NCI-H82 treated with DMSO at 0.1 percent for 48 hours (cell line): ENCODE data around the gene PLLP.
"Not testable (repeated sequence)": the region's sequence is repeated elsewhere in the genome, so short reads cannot be mapped to it uniquely, and the experiment has no call there.

ENCODE experiments used
- DNase-seq: peaks from one replicate; lab custom pipeline; 2025; ENCODE audit not compliant: unreplicated experiment; lab: John Stamatoyannopoulos, UW

PLLP gene

DNA sequence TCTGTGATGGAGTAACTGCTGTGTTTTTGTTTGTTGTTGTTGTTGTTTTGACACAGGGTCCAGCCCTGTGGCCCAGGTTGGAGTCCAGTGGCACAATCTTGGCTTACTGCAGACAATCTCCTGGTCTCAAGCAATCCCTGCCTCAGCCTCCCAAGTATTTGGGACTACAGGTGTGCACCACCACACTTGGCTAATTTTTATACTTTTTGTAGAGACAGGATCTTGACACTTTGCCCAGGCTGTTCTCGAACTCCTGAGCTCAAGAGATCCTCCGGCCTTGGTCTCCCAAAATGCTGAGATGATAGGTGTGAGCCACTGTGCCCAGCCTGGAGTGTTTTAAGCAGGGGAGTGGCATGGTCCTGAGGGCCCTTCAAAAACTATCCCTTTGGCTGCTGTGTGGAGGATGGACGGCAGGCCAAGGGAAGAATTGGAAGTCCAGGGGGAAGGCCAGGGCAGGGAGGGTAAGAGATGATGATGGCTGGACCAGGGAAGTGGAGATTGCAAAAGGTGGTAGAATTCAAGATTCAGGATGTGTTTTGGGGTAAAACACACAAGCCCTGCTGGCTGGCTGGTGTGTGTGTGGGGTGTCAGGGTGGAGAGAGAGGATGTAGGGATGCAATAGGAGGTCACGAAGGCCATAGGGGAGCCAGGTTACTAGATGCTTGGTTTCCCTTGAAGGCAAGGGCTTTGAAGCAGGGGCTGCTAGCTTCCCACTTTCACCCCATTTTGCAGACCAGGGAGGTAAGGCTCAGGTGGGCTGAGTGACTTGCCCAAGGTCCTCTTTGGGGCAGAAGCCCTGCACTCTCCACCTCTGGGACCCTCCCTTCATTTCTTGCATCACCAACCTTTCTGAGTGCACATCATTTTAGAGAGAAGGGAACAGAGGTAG, 18.8 kb upstream of the PLLP start:
- DNase-seq, result no peak

DNA sequence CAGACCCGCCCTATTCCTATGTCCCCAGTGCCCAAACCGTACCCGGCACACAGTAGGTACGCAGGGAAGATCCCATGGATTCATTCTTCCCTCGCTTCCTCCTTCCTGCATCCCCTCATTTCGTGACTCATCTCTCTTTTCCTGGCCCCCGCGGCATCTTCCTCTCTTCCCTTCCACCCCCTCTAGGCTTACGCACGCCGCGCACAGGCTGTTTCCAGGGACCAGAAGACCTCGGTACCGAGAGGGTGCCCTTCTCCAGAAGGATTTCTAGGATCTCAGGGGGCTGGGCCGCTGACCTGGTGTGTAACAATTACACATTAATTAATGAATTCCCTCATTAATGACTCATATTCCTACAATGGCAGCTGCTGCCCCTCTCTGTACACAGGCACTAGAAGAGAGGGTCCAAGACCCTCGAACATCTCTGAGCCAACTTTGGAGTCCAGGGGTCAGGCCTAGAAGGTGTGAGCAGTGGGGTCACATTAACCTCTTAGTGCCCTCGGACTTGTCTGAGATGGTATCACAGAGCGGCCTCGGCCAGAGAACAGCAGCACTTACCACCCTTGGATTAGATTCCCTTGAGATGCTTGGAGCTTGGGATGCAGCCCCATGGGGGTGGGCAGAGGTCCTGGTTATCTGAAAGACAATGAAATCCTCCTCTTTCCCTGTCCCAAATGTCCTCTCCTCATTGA, 16.8 kb upstream of the PLLP start:
- DNase-seq, result no peak

DNA sequence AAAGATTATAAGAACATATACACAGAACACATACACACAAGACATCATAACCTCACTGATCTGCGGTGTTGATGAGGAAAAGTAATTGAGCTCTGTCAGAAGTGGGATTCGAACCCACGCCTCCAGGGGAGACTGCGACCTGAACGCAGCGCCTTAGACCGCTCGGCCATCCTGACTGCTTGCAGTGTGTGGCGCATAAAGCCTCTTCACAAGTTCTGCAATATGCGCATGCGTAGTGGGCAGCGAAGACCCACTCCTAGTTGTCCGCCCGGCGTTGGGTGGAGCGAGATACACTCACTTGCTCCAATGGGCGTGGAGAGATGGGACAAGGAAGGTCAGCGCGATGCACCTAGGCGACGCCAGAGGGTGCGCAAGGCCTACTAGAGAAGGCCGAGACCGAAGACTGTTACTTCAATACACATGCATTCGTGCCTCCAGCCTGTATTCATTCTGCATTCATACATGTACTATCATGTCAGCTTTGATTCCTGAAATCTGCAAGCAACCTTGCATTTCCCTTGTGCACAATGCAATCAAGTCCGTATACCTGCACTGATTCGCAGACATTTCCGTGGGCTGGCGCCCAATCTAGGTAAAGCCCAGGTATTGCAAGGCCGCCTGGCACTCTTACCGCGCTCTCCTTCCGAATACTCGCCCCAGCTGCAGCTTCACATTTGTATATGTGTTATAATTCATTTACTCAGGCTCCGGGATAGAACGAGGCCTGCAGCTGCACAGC, 16.1 kb upstream of the PLLP start:
- DNase-seq, result peak; percentile 91

DNA sequence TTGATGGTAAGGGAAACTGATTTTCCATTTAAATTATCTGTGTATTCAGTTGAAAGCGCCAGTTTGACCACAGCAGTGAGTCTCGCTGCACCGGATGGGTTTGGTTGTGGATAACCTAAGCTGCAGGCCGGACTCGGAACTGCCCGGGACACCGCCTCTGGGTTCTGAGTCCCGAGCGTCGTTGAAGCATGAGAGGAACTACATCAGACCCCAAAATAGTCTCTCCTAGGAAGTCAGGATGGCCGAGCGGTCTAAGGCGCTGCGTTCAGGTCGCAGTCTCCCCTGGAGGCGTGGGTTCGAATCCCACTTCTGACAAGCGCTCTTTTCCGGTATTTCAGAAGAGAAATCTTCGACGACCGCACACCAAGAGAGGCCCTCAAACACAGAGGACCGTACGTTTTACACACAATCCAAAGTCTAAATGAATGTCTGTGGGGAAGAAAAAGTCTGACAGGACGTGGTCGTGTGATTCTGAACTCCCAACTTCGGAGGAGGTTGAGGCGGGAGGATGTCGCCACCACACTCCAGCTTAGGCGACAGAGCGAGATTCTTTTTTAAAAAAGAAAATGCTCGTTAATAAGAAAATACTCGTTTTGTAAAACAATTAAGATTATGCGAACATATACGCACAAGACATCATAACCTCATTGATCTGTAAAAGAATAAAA, 15.4 kb upstream of the PLLP start:
- DNase-seq, result peak; percentile 81

DNA sequence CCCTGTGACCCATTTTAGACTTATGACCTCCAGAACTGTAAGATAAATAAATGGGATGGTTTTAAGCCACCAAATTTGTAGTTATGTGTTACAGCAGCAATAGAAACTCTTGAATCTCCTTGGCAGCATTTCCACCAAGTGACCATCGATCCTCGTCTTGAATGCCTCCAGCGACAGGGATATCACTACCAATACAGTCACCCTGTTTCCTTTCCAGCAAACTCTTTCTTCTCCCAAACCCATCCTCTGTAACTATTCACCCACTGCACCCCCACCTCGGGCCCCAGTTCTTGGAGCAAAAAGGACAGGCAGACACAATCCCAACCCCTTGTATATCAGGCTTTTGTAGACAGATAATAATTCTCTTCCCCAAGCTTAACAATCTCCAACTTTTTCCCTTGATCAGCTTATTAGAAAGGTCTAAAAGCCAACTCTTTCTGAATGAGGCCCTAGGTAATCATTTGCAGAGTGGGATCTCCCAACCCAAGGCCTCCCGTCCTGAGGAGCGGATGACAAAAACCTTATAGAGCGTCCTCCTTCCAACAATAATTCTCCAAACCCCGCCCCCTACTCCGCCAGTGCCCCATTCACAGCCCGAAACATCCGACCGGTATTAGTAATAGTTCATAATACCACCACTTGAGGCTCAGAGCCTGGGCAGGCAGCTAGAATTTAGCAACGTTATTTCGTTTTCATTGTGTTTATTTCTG, 14.7 kb upstream of the PLLP start:
- peak; percentile 47 for DNase-seq

DNA sequence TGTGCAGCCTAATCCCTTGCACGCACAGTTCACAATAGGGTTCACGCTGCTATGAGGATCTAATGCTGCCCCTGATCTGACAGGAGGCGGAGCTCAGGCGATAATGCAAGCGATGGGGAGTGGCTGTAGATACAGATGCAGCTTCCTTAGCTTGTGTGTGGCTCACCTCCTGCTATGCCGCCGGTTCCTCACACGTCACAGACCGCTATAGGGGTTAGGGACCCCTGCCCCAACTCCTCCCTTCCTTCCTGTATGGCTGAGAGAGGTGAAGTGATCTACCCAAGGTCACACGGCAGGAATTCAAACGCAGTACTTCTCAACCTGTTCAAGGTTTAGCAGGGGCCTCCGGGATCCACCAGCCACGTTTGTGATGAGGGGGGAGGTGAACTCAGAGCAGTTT, 13.4 kb upstream of the PLLP start:
- DNase-seq, result peak; percentile 7

DNA sequence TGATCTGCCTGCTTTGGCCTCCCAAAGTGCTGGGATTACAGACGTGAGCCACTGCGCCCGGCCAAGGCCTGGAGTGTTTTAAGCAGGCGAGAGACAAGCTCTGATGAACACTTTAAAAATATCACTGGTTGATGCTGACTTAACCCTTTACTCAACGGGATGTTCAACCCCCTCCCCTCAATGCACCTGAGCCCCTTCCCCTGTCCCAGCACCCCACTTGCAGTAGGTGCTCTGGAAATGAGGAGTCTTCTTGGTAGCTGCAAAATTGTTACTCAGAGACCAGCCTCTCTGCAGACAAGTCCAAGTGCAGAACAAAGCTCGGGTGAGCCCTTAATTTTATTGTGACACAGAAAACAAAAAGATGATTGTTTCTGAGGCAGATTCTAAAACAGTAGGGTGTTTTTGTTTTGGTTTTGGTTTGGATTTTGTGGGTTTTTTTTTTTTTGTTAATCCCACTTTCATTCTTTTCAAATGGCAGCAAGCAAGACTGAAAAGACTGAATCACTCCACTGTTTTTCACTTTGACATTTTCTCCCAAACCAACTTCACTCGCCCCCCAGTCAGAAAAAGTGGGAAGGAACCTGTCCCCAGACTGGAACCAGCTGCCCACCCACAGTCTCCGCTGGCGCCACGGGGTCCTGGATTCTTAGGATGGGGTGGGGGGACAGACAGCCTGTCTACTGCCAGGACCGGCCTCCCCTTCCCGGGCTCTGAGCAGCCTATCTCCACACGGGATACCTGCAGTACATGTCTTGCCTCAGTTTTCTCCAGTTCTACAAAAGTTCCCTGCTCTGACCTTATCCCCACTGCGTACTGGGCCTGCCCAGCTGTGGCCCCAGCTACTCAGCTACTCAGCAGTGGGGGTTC, 5.2 kb upstream of the PLLP start:
- no peak for DNase-seq

DNA sequence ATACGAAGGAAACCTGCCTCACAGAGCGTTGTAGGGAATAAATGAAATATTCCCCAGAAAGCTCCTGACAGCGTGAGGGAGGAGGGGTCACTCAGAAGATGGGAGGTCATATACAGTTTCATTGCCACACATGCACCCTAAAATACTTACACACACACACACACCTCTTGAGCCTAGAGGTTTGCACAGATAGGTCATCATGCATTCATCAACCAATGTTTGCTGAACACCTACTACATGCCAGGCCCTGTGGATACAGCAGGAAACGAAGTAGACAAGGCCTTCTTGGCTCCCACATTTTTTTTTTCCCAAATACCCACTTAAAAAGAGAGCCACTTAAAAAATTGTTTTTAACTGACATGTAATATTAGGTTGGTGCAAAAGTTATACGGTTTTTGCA, 907 bp upstream of the PLLP start:
- DNase-seq, result no peak

DNA sequence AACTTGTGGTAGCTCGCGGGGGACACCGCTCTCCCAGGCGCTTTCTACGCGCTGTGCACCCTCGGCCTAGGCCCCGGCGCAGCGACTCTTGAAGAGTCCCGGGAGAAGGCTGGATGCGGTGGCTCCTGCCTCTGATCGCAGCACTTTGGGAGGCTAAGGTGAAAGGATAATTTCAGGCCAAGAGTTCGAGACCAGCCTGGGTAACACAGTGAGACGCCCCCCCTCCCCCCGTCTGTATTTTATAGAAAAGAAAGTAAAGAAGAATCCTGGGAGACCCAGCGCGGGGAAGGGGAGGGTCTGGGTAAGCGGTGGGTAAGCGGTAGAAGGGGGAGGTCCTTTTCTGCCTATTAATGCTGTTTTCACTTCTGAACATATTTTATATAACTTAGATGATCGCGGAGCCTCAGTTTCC, 486 bp upstream of the PLLP start:
- no peak for DNase-seq

DNA sequence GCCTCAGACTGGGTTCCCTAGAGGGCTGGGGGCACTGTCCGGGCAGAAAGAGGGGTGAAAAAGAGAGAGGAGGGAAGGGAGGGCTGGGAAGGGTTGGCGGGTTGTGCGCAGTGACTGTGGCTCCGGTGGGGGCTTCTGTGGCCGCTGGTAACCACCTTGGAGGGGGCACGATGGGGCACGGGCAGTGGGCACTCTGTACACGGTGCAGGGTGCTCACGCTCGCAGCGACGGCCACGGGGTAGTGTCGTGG, 588 bp downstream of the PLLP start:
- no peak for DNase-seq

DNA sequence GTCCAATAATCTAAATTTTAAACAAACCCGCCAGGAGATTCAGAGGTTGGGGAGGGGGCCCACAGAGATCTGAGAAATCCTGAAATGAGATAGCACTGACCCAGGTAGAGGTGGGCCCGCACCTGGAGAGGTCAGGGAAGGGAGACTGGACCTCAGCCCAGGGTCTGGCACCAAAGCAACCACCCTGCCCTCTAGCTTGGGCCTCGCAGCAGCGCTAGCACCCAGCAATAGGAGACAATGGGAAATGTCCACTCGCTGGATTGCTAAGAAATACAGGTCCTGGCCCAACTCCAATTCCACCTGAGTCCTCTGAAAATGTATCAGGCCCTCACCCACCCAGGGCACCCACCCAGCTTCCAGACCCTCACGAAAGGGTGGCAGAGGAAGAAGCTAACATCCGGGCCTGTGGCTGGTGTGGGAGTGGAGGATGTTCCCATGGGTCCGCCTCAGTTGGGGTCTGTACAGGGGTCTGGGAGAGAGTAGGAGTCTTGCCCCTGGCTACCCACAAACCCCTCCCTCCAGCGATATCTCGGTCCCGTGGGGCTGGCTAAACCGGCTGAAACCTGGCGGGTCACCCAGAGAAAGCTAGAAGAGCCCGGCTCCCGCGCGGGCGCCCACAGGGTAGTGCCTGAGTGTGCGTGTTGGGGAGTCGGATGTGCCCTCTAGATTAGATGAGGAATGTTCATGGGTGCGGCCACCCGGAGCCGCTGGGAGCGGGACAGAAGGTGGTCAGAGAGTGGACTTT, 1.1 kb downstream of the PLLP start:
- no peak for DNase-seq

DNA sequence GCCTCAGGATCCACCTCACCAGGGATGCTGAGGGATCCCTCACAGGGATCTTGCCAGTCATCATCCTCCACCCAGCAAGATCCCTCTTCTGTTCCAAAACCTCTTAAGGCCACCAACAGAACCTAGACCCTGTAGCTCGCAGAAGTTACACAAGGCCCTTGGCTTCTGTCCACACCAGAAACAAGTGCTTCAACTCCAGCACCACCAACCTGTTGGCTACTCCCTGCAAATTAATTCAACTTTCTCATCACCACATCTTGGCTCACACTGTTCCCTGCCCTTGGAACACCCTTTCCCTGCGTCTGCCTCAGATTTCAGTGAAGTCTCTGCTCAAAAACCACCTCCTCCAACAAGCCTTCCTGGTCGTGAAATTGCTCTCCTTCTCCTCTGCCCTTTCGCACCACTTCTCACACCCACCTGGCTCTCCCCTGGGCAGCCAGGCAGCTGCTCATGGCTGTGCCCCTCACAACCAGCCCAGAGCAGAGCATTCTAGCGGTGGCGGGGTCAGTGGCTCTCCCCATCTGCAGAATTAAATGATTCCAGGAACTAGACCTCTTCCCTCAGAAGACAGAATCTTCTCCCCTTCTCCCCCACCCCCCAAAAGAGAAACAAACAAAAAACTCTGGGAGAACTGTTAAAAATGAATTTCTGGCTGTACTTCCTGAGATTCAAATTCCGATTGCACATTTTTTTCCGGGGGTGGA, 1.8 kb downstream of the PLLP start:
- DNase-seq, result no peak

DNA sequence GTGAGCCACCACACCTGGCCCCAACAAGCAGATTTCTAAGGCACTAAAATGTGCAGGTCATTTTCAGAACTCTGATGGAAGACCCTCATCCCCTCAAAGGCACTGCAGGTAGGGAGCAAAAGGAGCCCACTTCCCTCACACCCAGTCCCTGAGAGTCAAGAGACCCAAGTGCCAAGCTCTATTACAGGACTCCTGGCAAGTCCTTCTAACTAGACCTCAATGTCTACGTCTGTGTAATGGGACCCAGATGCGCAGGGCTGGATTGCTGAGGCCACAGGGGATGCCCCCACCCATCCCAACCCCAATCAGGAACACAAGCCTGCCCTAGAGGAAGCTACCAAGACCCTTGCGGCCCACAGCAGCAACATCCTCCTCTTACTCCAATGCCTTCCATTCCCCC, 2.7 kb downstream of the PLLP start:
- no peak for DNase-seq

DNA sequence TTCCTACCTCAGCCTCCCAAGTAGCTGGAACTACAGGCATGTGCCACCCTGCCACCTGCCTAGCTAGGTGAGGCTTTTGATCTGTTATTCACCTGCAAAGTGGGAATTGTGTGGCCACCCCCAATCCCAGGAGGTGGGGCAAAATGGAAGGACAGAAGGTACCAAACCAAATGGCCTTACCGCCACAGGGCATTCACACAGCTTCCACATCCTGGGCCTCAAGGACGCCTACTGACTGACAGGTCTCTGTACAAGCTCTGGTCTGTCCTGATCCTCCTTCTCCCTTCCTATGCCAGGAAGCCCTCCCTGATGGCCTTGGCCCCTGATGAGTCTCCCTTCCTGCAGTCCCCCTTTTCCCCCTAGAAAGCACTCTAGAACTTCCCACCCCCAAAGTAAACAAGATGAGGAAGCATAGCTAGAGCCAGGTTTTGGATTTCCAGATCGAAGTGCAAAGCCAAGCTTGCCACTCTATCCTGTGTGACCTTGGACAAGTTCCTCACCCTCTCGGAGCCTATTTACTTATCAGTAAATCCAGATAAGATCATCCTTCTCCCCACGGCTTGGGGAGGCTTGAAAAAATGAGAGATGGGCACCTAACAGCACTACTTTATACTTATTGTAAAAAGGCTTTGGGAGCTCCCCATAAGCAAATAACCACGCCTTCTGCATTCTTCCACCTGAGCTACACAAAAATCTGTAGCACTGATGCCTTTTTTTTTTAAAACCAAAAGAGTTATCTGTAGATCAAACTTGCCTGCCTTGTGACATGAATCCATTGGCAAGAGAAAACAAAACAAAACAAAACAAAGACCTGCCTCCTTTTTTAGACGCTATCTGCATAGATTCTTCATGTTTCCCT, 4.5 kb downstream of the PLLP start:
- DNase-seq, result no peak

DNA sequence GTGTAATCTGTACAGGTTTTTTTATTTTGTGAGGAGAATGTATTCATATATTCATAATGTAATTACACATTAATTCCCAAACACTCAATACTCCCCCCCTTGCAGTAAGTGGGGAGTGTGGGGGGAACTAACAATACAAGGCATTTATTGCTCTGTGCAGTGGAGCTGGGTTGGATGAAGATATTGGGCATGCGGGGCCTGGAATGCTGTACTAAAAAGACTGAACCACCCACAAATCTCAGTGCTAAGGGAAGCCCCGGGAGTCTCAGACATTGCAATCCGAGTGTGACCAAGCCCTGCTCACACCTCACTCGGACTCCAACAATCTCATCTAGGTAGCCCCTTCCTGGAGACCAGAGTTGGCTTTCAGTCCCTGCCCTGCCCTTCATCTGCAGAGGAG, 6.0 kb downstream of the PLLP start:
- no peak for DNase-seq

DNA sequence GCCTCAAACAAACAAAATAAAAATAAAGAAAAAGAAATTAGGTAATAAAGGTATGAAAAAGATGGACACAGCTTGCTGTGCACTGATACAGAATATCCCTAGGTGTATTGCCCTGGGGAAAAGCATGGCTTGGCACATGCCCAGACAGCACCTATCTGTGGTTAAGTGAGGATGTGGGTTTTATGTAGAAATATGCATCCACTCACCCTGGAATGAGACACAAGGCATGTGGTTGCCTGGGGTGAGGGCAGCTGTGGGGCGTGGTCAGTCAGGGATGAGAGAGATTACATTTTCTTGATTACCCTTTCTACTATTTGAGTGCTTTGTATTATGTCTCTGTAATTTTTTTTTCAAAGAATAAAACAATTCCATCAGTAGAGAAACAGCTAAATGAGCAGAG, 6.9 kb downstream of the PLLP start:
- DNase-seq, result no peak

DNA sequence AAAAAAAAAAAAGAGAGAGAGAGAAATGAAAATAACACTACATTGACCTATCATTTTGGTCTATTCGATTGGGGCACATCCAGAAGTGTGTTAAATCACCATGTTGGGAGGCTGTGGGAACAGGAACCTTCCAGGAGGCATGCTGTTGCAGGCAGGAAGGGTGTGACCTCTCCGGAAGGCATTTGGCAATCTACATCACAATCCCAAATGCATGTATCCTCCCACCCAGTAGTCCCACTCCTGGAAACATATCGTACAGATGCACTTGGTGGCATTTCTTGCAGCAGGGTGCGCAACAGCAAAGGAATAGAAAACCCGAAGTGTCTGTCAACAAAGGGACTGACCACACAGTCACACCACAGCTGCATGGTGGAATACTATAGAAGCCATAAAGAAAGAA, 7.9 kb downstream of the PLLP start:
- DNase-seq, result no peak

DNA sequence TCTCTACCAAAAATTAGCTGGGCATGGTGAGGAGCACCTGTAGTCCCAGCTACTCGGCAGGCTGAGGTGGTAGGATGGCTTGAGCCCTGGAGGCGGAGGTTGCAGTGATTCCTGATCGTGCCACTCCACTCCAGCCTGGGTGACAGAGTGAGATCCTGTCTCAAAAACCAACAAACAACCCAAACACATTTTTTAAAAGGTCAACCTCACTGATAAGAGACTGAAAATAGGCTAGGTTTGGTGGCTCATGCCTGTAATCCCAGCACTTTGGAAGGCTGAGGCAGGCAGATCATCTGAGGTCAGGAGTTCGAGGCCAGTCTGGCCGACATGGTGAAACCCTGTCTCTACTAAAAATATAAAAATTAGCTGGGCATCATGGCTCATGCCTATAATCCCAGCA, 8.5 kb downstream of the PLLP start:
- DNase-seq, result not testable (repeated sequence)
